ENCODE results near the gene PGAP6.

PGAP6 gene

GRCh38 chr16:359871-360697, 21.7 kb downstream of the PGAP6 start:
- DNase-seq (ENCODE audit: low read depth): no peak
- no peak for TF ChIP-seq CTCF (IDR thresholded peaks at IDR 0.05; ENCODE audit: control insufficient read depth, insufficient read depth, low read depth, low read length, missing control alignments)
- H3K4me3 ChIP-seq (ENCODE audit: control insufficient read depth, low read depth, low read length): no peak overlapping the region

GRCh38 chr16:359067-359763, 22.6 kb downstream of the PGAP6 start:
- no peak for DNase-seq (ENCODE audit: low read depth)
- TF ChIP-seq CTCF (IDR thresholded peaks at IDR 0.05; ENCODE audit: control insufficient read depth, insufficient read depth, low read depth, low read length, missing control alignments): no peak
- H3K4me3 ChIP-seq (ENCODE audit: control insufficient read depth, low read depth, low read length): no peak overlapping the region

GRCh38 chr16:356741-357140, 25.0 kb downstream of the PGAP6 start:
- H3K4me3 ChIP-seq (ENCODE audit: control insufficient read depth, low read depth, low read length): no peak overlapping the region
- TF ChIP-seq CTCF (IDR thresholded peaks at IDR 0.05; ENCODE audit: control insufficient read depth, insufficient read depth, low read depth, low read length, missing control alignments): no peak
- no peak for DNase-seq (ENCODE audit: low read depth)

DNA sequence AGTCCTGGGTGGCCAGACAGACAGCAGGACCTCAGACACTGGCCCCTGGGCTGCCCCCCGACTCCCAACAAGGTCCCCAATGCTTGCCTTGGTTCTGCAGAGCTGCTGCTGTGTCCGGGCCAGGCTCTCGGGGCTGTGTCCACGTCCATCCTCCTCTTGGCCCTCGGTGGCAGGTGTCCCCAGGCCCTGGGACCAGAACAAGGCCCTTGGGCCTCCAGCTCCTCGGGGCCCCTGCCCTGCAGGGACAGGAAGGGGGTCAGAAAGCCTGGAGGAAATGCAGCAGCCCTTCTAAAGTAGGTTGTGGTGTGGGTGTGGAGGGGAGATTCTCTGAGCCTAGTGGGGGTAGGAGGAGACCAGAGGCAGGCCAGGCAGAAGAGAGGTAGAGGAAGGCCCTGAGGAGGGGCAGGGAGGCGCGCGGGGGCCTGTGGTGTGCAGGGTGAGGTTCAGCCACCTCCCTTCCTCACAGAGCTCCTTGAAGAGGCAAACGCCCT, 26.8 kb downstream of the PGAP6 start:
- DNase-seq (ENCODE audit: low read depth): no peak
- no peak overlapping the region for H3K4me3 ChIP-seq (ENCODE audit: control insufficient read depth, low read depth, low read length)
- TF ChIP-seq CTCF (IDR thresholded peaks at IDR 0.05; ENCODE audit: control insufficient read depth, insufficient read depth, low read depth, low read length, missing control alignments): no peak

DNA sequence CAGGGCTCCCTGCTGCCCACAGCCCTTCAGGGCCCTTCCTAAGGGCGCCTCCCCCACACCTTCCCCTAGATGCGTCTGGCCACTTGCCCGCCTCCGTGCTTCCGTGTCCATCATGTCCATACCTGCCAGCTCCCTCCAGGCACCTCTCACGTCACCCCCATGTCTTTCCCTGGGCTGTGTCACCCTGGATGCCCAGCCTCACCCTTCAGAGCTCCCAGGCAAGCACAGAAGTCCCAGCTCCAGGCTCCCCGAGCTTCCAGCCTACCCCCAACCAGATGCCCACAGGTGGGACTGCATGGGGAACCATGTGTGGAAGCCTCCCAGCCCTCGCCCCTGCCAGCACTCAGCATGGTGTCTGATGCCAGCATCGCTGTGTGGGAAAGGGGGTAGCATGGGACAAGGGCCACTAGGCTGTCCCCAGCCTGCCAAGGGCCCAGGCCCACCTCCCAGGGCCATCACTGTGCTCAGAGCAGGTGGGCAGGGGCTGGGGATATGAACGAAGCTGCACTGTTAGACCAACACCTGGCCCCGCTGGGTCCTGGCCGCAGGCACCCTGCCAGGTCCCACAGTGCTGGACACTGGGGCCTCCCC, 27.4 kb downstream of the PGAP6 start:
- H3K4me3 ChIP-seq (ENCODE audit: control insufficient read depth, low read depth, low read length): no peak overlapping the region
- TF ChIP-seq CTCF (IDR thresholded peaks at IDR 0.05; ENCODE audit: control insufficient read depth, insufficient read depth, low read depth, low read length, missing control alignments): no peak
- no peak for DNase-seq (ENCODE audit: low read depth)

DNA sequence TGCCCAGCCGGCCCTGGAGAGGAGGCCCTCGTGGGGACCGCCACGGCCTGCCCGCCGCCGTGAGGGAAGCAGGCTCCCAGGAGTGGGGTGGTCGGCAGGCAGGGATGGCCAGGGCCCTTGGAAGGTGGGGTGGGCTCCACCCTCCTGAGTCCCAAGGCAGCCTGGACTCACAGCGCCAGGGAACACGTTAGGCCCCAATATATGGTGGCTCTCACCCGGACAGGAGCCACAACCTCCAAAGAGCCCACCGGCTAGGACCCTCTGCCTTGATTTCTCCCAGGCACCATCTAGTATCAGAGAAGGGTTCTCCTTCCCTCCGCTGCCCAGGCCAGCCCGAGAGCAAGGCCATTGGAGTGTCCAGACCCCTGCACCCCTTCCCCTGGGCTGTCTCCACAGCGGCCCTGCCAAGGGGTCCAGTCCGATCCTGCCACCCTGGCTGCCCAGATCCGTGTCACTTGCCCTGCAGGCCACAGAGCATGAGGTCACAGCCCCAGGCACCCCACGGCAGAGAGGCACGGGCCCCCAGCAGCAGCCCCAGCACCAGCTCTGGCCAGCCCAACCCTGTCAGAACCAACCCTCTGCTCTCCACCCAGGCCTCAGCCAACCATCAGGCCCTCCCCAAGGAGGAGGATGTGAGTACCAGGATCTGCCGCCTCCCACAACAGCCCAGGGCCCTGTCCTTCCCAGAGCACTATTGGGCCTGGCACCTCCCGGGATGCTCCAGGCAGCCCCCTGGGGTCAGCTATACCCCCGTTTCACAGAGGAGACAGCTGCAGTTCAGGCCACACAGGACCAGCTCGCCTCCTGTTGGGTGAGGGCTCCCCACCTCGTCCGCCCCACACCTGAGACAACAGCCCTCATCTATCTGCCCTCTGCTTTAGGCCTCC, 28.1 kb downstream of the PGAP6 start:
- no peak for TF ChIP-seq CTCF (IDR thresholded peaks at IDR 0.05; ENCODE audit: control insufficient read depth, insufficient read depth, low read depth, low read length, missing control alignments)
- H3K4me3 ChIP-seq (ENCODE audit: control insufficient read depth, low read depth, low read length): no peak overlapping the region; the same call in none of the 2 replicates
- no peak for DNase-seq (ENCODE audit: low read depth)
